Gastroesophageal sphincter (tissue), 3 donors: ENCODE measurements around the gene PRELP.

Source experiments
- EP300 ChIP-seq: sonication (generic); formaldehyde crosslinking; IDR thresholded peaks from one replicate; pipeline ENCODE4 v1.6.1; 2017; ENCODE audit warnings: antibody characterized with exemption, mild to moderate bottlenecking
- POLR2A ChIP-seq, 2 donors: fragments of 450-650 bp; IDR thresholded peaks; one replicate each; pipeline ENCODE4 v1.6.1; 2017; ENCODE audit warnings: antibody characterized with exemption in 2 of 2, mild to moderate bottlenecking in 2 of 2, moderate library complexity in 1 of 2
- POLR2AphosphoS5 ChIP-seq: sonication (generic); formaldehyde crosslinking; IDR thresholded peaks from one replicate; pipeline ENCODE4 v1.6.1; 2017; ENCODE audit warnings: antibody characterized with exemption
- TF ChIP-seq, protein P1 (sequence below), 4 experiments: fragments of 200-600 bp in 2 of 4; fragments of 450-650 bp in 2 of 4; sonication (generic) in 1 of 4; IDR thresholded peaks; one replicate each; pipeline ENCODE4 v1.5.1; 2017 to 2019; ENCODE audit warnings: antibody characterized with exemption in 4 of 4, mild to moderate bottlenecking in 2 of 4, moderate library complexity in 2 of 4

DNA sequence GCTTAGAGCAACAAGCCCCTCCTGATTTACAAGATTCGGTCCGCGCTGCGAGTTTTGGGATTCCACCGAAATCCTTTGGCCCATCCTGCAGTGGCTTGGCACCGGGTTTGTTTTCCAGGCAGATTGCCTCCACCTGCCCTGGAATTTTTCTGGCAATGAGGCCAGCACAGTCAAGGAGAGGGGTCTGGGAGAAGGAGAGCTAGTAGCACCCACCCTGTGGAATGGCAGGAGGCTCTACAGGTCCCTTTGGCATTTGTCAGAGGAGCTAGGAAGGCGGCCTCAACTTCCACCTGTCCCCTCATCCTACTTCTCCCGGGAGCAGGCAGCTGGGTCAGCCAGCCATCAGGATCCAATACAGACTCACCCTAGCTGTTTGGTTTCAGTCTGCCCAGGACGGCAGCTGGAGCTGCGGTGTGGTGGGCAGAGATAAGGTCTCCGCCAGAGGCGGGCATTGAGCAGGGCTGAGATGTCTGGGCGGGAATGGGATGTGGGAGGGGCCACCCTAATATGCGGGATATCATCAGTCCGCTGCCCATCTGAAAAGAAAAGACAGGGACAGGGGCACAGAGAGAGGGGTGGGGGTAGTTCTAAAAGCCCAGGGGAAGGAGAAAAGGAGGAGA lies 37.8 kb upstream of the PRELP start:
- TF ChIP-seq, protein P1, sequence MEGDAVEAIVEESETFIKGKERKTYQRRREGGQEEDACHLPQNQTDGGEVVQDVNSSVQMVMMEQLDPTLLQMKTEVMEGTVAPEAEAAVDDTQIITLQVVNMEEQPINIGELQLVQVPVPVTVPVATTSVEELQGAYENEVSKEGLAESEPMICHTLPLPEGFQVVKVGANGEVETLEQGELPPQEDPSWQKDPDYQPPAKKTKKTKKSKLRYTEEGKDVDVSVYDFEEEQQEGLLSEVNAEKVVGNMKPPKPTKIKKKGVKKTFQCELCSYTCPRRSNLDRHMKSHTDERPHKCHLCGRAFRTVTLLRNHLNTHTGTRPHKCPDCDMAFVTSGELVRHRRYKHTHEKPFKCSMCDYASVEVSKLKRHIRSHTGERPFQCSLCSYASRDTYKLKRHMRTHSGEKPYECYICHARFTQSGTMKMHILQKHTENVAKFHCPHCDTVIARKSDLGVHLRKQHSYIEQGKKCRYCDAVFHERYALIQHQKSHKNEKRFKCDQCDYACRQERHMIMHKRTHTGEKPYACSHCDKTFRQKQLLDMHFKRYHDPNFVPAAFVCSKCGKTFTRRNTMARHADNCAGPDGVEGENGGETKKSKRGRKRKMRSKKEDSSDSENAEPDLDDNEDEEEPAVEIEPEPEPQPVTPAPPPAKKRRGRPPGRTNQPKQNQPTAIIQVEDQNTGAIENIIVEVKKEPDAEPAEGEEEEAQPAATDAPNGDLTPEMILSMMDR (IDR thresholded peaks at IDR 0.05) = no peak
- TF ChIP-seq POLR2A (IDR thresholded peaks at IDR 0.05) (no peak), POLR2AphosphoS5 (no peak), EP300 (no peak)
